Fibroblast of skin of left biceps (primary cell): ENCODE measurements around the gene NSMCE1.
A peak's percentile ranks its signal among the peaks of the same experiment; 100 is the strongest.
"Not testable (repeated sequence)": the region's sequence is repeated elsewhere in the genome, so short reads cannot be mapped to it uniquely, and the experiment has no call there.

ENCODE experiments used
- DNase-seq, 2 experiments: peaks; one replicate each; pipeline ENCODE4 v3.0.0-alpha.2; 2013; ENCODE audit warnings: low read depth in 2 of 2

The NSMCE1 gene

GRCh38 chr16:27303256-27304100 is 34.9 kb upstream of the NSMCE1 start:
- no peak for DNase-seq

DNA sequence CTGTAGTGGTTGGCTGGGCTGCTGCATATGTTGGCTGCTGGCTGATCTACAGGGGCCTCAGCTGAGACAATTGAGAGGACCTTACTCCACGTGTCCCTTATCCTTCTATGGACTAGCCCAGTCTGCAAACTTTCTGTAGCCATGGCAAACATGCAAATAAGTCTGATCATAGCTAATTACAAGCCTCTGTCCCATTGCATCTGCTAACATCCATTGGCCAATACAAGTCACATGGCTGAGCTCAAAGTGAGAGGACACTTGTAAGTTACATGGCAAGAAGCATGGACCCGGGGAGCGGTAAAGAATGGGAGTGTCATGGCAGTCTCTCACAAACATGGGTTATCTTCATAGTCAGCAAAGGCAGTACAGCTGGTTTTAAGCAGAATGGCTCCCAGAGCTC is 33.6 kb upstream of the NSMCE1 start:
- no peak for DNase-seq

GRCh38 chr16:27301236-27301861 is 32.8 kb upstream of the NSMCE1 start:
- no peak for DNase-seq

DNA sequence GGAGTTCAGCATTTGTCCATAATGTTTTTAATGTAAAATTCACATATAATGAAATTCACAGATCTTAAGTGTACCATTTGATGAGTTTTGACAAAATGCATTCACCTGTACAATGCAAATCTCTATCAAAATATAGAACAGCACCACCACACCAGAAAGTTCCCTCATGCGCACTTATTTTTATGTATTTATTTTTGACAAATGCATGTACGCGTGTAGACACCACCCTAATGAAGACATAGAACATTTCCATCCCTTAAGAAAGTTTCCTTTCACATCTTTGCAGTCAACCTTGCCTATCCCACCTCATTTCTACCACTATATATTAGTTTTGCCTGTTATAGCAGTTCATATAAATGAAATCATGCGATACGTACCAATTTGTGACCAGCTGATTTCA is 29.6 kb upstream of the NSMCE1 start:
- DNase-seq = no peak

DNA sequence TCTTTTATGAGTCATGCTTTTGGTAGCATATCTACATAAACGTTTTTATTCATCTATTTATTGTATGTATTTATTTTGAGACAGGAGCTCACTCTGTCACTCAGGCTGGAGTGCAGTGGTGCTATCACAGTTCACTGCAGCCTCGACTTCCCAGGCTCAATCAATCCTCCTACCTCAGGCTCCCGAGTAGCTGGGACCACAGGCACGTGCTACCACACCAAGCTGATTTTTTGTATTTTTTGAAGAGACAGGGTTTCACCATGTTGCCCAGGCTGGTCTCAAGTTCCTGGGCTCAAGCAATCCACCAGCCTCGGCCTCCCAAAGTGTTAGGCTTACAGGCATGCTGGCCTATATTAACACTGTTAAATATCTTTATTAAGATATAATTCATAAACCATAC is 24.8 kb upstream of the NSMCE1 start:
- DNase-seq = no peak

DNA sequence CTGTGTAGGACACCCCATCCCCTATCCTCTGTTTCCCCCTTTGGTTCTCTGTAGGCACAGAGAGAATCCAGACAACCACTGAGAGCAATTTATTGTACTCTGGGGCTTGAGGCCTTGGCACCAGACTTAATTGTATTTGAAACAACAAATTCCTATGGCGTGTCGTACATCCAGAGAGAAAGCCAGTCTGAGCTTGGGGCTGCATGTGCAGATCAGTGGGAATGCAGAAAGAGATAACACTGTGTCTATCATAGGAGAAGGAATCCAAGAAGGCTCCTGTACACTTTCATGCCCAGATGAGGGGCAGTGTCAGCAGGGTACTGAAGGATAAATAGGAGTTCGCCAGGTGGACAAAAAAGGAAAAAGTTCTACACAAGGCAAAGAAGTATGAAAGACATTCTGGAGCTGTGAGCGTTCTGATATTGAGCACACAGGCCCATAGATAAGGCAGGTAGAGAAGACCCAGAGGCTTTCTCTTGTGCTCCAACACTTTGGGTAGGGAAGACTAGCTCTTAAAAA is 23.2 kb upstream of the NSMCE1 start:
- no peak for DNase-seq

- no peak for DNase-seq
Measured at GRCh38 chr16:27291106-27291505, 22.5 kb upstream of the NSMCE1 start.

DNA sequence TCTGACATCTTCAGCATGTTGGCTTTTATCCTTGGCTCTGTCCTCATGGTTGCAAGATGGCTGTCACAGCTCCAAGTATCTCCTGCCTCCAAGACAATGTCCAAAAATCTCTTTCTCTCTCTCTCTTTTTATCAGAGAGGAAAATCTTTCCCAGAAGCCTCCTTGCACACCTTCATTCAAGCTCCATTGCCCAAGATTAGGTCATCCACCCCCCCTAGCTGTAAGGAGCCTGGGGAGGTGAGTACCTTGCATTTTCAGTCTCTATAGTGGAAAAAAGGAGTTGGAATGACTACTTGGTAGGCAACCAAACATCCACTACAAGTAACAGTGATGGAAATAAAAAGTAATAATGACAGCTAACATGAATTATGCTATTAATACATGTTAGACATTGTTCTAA is 22.0 kb upstream of the NSMCE1 start:
- DNase-seq = no peak

- peak in 1 of 2 experiments; percentile 19 for DNase-seq
Measured at GRCh38 chr16:27289669-27290068, 21.1 kb upstream of the NSMCE1 start.

DNA sequence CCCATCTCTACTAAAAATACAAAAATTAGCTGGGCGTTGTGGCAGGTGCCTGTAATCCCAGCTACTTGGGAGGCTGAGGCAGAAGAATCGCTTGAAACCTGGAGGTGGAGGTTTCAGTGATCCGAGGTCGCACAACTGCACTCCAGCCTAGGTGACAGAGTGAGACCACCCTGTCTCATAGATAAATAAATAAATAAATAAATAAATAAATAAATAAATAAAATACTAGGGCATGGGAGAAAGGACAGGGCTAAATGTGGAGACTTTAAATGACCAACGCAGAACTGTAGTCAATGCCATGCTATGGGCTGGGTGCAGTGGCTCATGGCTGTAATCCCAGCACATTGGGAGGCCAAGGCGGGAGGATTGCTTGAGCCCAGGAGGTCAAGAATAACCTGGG is 19.7 kb upstream of the NSMCE1 start:
- DNase-seq = not testable (repeated sequence)

DNA sequence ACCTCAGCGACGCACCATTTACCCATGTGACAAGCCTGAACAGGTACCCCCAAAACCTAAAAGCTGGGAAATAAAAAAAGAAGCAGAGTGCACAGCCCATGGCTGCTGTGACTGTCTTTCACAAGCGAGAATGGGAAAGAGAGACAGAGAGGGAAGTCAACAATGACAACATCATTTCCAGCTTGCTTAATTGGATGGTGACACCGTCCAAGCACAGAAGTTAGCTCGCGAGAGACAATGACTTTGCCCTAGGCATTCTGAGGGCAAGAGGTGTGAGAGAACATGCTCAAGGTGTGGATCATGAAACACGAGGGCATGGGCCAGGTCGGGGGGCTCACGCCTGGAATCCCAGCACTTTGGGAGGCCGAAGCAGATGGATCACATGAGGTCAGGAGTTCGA is 19.3 kb upstream of the NSMCE1 start:
- DNase-seq = no peak

GRCh38 chr16:27287051-27287811 is 18.7 kb upstream of the NSMCE1 start:
- DNase-seq = no peak

- DNase-seq = peak; percentile 83 to 84
Measured at GRCh38 chr16:27286451-27286850, 17.9 kb upstream of the NSMCE1 start.

GRCh38 chr16:27285676-27286196 is 17.2 kb upstream of the NSMCE1 start:
- no peak for DNase-seq

DNA sequence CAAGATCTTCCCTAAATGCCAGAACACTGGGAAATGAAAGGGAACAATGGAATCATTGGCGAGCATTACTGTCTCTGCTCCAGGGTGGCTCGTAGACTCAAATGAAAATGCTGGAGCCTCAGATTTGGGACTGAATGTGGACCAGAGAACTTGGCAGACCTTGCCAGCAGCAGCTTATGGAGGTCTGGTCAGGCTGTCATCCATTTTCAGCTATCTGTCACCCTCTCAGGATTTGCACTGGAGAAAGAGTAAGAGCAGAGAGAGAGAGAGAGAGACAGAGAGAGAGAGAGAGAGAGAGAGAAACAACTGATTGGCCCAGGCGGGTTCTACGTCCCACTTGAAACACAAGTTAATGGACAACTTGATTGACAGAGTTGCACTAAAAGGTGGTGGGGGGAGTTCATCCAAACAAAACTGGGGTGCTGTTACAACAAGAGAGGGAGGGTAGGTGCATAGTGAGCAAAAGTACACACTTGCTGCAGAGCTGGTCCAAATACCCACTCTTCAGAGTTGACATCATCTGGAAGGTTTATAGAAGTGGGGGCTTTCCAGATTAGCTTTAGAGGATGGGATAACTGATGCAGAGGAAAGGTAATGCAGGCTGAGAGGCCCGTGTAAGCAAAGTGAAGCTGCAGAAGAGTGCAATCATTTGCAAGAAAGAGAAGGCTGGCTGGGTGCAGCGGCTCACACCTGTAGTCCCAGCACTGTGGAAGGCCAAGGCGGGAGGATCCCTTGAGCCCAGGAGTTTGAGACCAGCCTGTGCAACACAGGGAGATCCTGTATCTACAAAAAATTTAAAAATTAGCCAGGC is 16.5 kb upstream of the NSMCE1 start:
- DNase-seq = no peak

GRCh38 chr16:27281243-27281642 is 12.7 kb upstream of the NSMCE1 start:
- DNase-seq = no peak

DNA sequence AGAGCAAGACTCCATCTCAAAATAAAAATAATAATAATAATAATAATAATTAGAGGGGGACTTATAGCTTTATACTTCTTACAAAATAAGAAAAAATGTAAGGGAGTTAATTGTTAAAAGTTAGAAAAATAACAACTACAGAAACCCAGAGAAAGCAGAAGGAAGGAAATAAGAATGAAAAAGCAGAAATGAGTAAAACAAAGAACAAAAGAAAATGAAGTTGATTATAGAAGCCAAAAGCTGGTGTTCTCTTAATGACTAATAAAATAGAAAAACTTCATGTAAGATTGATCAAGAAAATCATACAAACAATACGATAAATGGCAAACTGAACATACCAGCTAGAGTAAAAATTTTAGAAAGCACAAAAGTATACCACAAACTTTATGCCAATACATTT is 6.8 kb upstream of the NSMCE1 start:
- DNase-seq = no peak

DNA sequence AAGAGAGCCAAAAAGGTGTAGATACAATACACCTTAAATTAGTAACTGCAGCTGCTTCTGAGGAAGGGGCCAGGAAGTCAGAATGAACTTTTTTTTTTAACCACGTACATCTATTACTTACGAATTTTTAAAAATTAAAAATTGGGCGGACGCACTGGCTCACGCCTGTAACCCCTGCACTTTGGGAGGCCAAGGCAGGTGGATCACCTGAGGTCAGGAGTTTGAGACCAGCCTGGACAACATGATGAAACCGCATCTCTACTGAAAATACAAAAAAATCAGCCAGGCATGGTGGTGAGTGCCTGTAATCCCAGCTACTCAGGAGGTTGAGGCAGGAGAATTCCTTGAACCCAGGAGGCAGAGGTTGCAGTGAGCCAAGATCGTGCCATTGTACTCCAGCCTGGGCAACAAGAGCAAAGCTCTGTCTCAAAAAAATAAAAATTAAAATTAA is 5.9 kb upstream of the NSMCE1 start:
- not testable (repeated sequence) for DNase-seq

- no peak for DNase-seq
Measured at GRCh38 chr16:27273670-27274423, 5.3 kb upstream of the NSMCE1 start.

DNA sequence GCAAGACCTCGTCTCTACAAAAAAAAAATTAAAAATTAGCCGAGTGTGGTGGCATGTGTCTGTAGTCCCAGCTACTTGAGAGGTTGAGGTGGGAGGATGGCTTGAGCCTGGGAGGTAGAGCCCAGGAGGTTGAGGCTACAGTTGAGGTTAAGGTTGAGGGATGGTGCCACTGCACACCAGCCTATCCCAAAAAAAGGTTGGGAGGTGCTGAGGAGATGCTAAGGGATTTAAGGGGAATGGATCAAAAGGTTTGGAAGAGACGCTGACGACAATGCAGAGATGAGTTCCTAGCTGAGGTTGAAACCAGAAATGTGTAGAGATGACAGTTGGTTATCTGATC is 4.7 kb upstream of the NSMCE1 start:
- no peak for DNase-seq

DNA sequence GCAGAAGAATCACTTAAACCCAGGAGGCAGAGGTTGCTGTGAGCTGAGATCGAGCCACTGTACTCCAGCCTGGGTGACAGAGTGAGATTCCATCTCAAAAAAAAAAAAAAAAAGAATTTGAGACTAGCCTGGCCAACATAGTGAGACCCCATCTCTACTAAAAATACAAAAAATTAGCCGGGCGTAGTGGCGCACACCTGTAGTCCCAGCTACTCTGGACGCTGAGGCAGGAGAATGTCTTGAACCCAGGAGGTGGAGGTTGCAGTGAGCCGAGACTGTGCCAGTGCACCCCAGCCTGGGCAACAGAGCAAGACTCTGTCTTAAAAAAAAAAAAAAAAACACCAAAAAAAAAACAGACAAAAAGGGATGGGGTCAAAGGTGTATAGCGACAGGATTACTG is 4.1 kb upstream of the NSMCE1 start:
- not testable (repeated sequence) for DNase-seq
